H1 (cell line): ENCODE data around the gene ZBTB42. TPM values are rescaled to one million over a fixed set of nuclear protein-coding genes. Genes with fewer than 3 reads are reported as not detected.

Experiments used
- CTCF ChIA-PET: fragments of 300-600 bp; sonication (Branson Sonifier 250); formaldehyde crosslinking; loops from one replicate; lab custom pipeline; 2021; ENCODE audit not compliant: partially characterized antibody; lab: Charles Lee
- POLR2A ChIA-PET: fragments of 300-600 bp; sonication (Branson Sonifier 250); formaldehyde crosslinking; loops from one replicate; lab custom pipeline; 2021; ENCODE audit warnings: inconsistent platforms; ENCODE audit not compliant: partially characterized antibody; lab: Charles Lee
- DNase-seq, 2 experiments: peaks; one replicate each; pipeline versions ENCODE4 v3.0.0 to v3.0.0-alpha.2; 2010 to 2022; ENCODE audit warnings: low spot score in 2 of 2, low read depth in 1 of 2, mixed read lengths in 1 of 2
- FAIRE-seq: peaks from 2 replicates; lab custom pipeline; 2011; peaks lifted over from hg19 to GRCh38; lab: Jason Lieb, UNC
- H2AFZ ChIP-seq: 2 replicates; pipeline ENCODE4 v1.8.1; 2012; ENCODE audit warnings: low read length, inconsistent platforms
- H2AK5ac ChIP-seq: 2 replicates; pipeline ENCODE4 v1.6.1; 2013; ENCODE audit warnings: low read depth, low read length
- H2BK120ac ChIP-seq: replicated peaks from 2 replicates; pipeline ENCODE3; 2013; ENCODE audit warnings: low read depth, low read length, inconsistent platforms
- H2BK12ac ChIP-seq: 2 replicates; pipeline ENCODE4 v1.6.1; 2013; ENCODE audit warnings: low read depth, low read length
- H2BK15ac ChIP-seq: 2 replicates; pipeline ENCODE4 v1.6.1; 2013; ENCODE audit warnings: low read length
- H2BK20ac ChIP-seq: 2 replicates; pipeline ENCODE4 v1.6.1; 2013; ENCODE audit warnings: low read length
- H2BK5ac ChIP-seq: 2 replicates; pipeline ENCODE4 v1.6.1; 2013; ENCODE audit warnings: low read depth, low read length
- H3K14ac ChIP-seq: 2 replicates; pipeline ENCODE4 v1.6.1; 2013; ENCODE audit warnings: inconsistent platforms; ENCODE audit not compliant: insufficient read length
- H3K18ac ChIP-seq: 2 replicates; pipeline ENCODE4 v1.6.1; 2013; ENCODE audit warnings: low read length; ENCODE audit errors: extremely low read depth
- H3K23ac ChIP-seq: 2 replicates; pipeline ENCODE4 v1.6.1; 2013; ENCODE audit warnings: inconsistent platforms; ENCODE audit not compliant: insufficient read length
- H3K23me2 ChIP-seq: 2 replicates; pipeline ENCODE4 v1.6.1; 2013; ENCODE audit warnings: low read depth, low read length
- H3K27ac ChIP-seq: 2 replicates; pipeline ENCODE4 v1.6.1; 2011; ENCODE audit warnings: low read depth, low read length, inconsistent platforms
- H3K27me3 ChIP-seq, 4 experiments: replicated peaks in 1 of 4; 1 replicate in 1 of 4; 2 replicates in 3 of 4; pipeline versions ENCODE4 v1.6.1 to v1.8.1; 2011 to 2013; ENCODE audit warnings: low read length in 3 of 4, mild to moderate bottlenecking in 3 of 4, inconsistent platforms in 2 of 4, mixed read lengths in 2 of 4, moderate library complexity in 1 of 4; ENCODE audit not compliant: control insufficient read depth in 3 of 4, insufficient read depth in 3 of 4; ENCODE audit errors: extremely low read depth in 1 of 4
- H3K36me3 ChIP-seq, 4 experiments: 2 replicates each; pipeline versions ENCODE4 v1.6.1 to v1.8.1; 2011 to 2013; ENCODE audit warnings: mild to moderate bottlenecking in 4 of 4, low read length in 3 of 4, moderate library complexity in 2 of 4, control low read depth in 1 of 4, inconsistent platforms in 1 of 4; ENCODE audit not compliant: insufficient read depth in 4 of 4, control insufficient read depth in 2 of 4
- H3K4ac ChIP-seq: replicated peaks from 2 replicates; pipeline ENCODE3; 2013; ENCODE audit warnings: low read length, low read depth, mixed read lengths, inconsistent platforms; ENCODE audit not compliant: insufficient read length
- H3K4me1 ChIP-seq, 4 experiments: replicated peaks in 1 of 4; 1 replicate in 1 of 4; 2 replicates in 3 of 4; pipeline versions ENCODE4 v1.6.1 to v1.8.1; 2011 to 2013; ENCODE audit warnings: low read length in 3 of 4, inconsistent platforms in 2 of 4, mixed read lengths in 1 of 4; ENCODE audit not compliant: insufficient read depth in 4 of 4, control insufficient read depth in 3 of 4
- H3K4me2 ChIP-seq, 2 experiments: 2 replicates each; pipeline versions ENCODE4 v1.6.1 to v1.8.1; 2011 to 2013; ENCODE audit warnings: low read depth in 2 of 2, low read length in 2 of 2, control low read depth in 1 of 2, inconsistent platforms in 1 of 2, mild to moderate bottlenecking in 1 of 2; ENCODE audit not compliant: insufficient read depth in 1 of 2
- H3K4me3 ChIP-seq, 4 experiments: fragments of 200-600, 300-600 bp in 1 of 4; sonication (generic), shearing (Covaris generic), sonication (Bioruptor Twin) in 1 of 4; 2 replicates each; pipeline versions ENCODE4 v1.5.1 to v1.8.1; 2011 to 2016; ENCODE audit warnings: low read length in 4 of 4, low read depth in 3 of 4, control low read depth in 2 of 4, inconsistent platforms in 2 of 4, mild to moderate bottlenecking in 2 of 4, mixed read lengths in 1 of 4, moderate library complexity in 1 of 4; ENCODE audit not compliant: insufficient read depth in 2 of 4; ENCODE audit errors: extremely low read depth in 1 of 4
- H3K56ac ChIP-seq: replicated peaks from 2 replicates; pipeline ENCODE3; 2013; ENCODE audit warnings: low read depth, mild to moderate bottlenecking, mixed read lengths, low read length, inconsistent platforms; ENCODE audit not compliant: insufficient read length
- H3K79me1 ChIP-seq: 2 replicates; pipeline ENCODE4 v1.6.1; 2013; ENCODE audit warnings: low read depth, low read length, control low read depth
- H3K79me2 ChIP-seq, 2 experiments: 2 replicates each; pipeline versions ENCODE4 v1.6.1 to v1.8.1; 2012 to 2013; ENCODE audit warnings: low read length in 2 of 2, mild to moderate bottlenecking in 2 of 2, inconsistent platforms in 1 of 2; ENCODE audit not compliant: insufficient read depth in 2 of 2, control insufficient read depth in 1 of 2
- H3K9ac ChIP-seq, 4 experiments: replicated peaks in 1 of 4; 1 replicate in 1 of 4; 2 replicates in 3 of 4; pipeline versions ENCODE4 v1.6.1 to v1.8.1; 2011 to 2013; ENCODE audit warnings: low read depth in 3 of 4, low read length in 3 of 4, control low read depth in 2 of 4, mild to moderate bottlenecking in 2 of 4, moderate library complexity in 2 of 4, inconsistent platforms in 1 of 4; ENCODE audit errors: extremely low read depth in 1 of 4
- H3K9me3 ChIP-seq, 2 experiments: 2 replicates each; pipeline versions ENCODE4 v1.6.1 to v1.8.1; 2012 to 2013; ENCODE audit warnings: mild to moderate bottlenecking in 2 of 2, moderate library complexity in 2 of 2, control low read depth in 1 of 2, inconsistent platforms in 1 of 2, low read depth in 1 of 2, low read length in 1 of 2, mixed read lengths in 1 of 2; ENCODE audit not compliant: insufficient read depth in 2 of 2
- H4K20me1 ChIP-seq, 2 experiments: replicated peaks in 1 of 2; 2 replicates each; pipeline versions ENCODE3 to v1.8.1; 2011 to 2013; ENCODE audit warnings: inconsistent platforms in 2 of 2, low read length in 2 of 2, mild to moderate bottlenecking in 1 of 2; ENCODE audit not compliant: insufficient read depth in 2 of 2, control insufficient read depth in 1 of 2
- H4K5ac ChIP-seq: 2 replicates; pipeline ENCODE4 v1.6.1; 2013; ENCODE audit warnings: low read length, low read depth, mixed read lengths, inconsistent platforms; ENCODE audit not compliant: insufficient read length
- H4K8ac ChIP-seq: 2 replicates; pipeline ENCODE4 v1.8.0; 2013; ENCODE audit warnings: mild to moderate bottlenecking, moderate library complexity, low read length, inconsistent platforms; ENCODE audit not compliant: insufficient read depth; ENCODE audit errors: extremely low read depth
- H4K91ac ChIP-seq: replicated peaks from 2 replicates; pipeline ENCODE3; 2013; ENCODE audit warnings: low read length, mixed read lengths, inconsistent platforms; ENCODE audit not compliant: insufficient read length
- CEBPB ChIP-seq: IDR thresholded peaks from 2 replicates; pipeline ENCODE4 v1.6.1; 2012; ENCODE audit warnings: low read depth, low read length
- JUND ChIP-seq: IDR thresholded peaks from 2 replicates; pipeline ENCODE4 v1.6.1; 2011; ENCODE audit warnings: mild to moderate bottlenecking, improper control_type of control experiment, low read length
- KDM1A ChIP-seq: fragments of 200-600, 300-600 bp; sonication (generic); IDR thresholded peaks from 2 replicates; pipeline ENCODE4 v1.7.1; 2016; ENCODE audit warnings: mild to moderate bottlenecking, low read length, borderline replicate concordance
- SRF ChIP-seq: IDR thresholded peaks from 2 replicates; pipeline ENCODE4 v1.6.1; 2011; ENCODE audit warnings: mild to moderate bottlenecking, low read depth, low read length, moderate library complexity
- YY1 ChIP-seq: IDR thresholded peaks from 2 replicates; pipeline ENCODE4 v1.6.1; 2011; ENCODE audit warnings: low read depth, mild to moderate bottlenecking, low read length
- WGBS, 2 experiments: shearing (Covaris generic) in 1 of 2; methylation state at CpG; one replicate each; pipeline versions ENCODE4 v1.1.6 to v1.1.7; 2013 to 2015; ENCODE audit warnings: low lambda C conversion rate in 2 of 2, mixed read lengths in 2 of 2, inconsistent platforms in 1 of 2, low coverage in 1 of 2, missing lambda C conversion rate in 1 of 2; ENCODE audit not compliant: insufficient replicate concordance in 2 of 2, insufficient coverage in 1 of 2, insufficient read length in 1 of 2; ENCODE audit errors: extremely low coverage in 1 of 2, missing lambda C conversion rate in 1 of 2; 5-methylcytosine and 5-hydroxymethylcytosine counted together
- polyA plus RNA-seq, 7 experiments: library from polyadenylated mRNA; depleted of rRNA in 3 of 7; stranded (reverse) in 5 of 7; unstranded in 2 of 7; fragments of >200 nt in 5 of 7; fragments of 200-250 nt in 2 of 7; gene quantifications; 1 replicate in 5 of 7; 2 replicates in 1 of 7; 4 replicates in 1 of 7; pipeline versions ENCODE4 v1.2.1 to v1.2.3, GENCODE V29; 2011 to 2013; ENCODE audit warnings: missing spikeins in 2 of 7, mixed read lengths in 2 of 7
- total RNA-seq: library from RNA; stranded (reverse); fragmentation: NEBNext Ultra II Directional; extraction: Animal tissue kit (Norgen Biotek cat#: 25700); gene quantifications from 2 replicates; pipeline ENCODE4 v1.2.1, GENCODE V29; 2021
- TF ChIP-seq, protein P1 (sequence below): IDR thresholded peaks from 2 replicates; pipeline ENCODE4 v1.6.1; 2012; ENCODE audit warnings: inconsistent platforms
- TF ChIP-seq, protein P2 (sequence below): IDR thresholded peaks from 2 replicates; pipeline ENCODE4 v1.6.1; 2012; ENCODE audit warnings: inconsistent platforms

Gene ZBTB42
- total and polyA plus RNA-seq, 2 of the 8 experiments (the other 6 are each of a cell fraction or from before 2014, with no cell fraction given), result 2.8 to 3.1 TPM

DNA sequence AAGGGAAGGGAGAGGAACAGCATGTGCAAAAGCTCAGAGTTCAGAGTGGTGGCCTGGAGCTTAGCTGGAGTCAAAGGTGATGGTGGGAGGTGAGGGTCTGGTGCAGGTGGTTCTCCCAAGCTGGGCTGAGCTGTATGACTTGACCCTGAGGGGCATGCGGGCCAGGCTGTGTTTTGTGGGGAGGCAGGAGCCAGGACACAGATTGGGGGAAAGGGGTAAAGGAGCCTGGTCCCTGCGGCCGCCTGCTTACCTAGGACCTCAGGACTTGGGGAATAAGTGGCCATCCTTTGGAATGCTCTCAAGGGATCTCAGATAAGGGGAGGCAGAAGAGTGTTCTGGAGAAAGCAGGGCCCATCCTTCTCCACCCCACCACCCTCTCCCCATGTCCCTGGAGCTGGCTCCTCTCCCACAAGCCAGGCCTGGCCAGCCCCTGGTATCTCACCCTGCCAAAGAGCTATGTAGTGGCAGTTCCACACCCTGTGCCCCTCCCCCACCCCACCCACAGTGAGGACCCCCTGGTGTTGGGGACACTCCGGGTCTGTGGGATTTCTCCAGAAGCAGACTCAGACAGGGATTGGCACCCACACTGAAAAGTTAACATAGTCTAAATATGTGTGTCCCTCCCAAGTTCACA, 44.2 kb downstream of the ZBTB42 start:
- H3K9me3 ChIP-seq, result no peaks in the 10 kb centered on the region; a peak in 1 of 4 replicates
- no peak overlapping the region for H3K9ac ChIP-seq
- H2BK5ac ChIP-seq, result peak overlapping the region; percentile 47; the same call in 1 of the 2 replicates
- H3K18ac ChIP-seq, result peak overlapping the region; percentile 56
- no peak overlapping the region for H3K4me3 ChIP-seq
- H4K91ac ChIP-seq, result peak overlapping the region; percentile 5
- peak overlapping the region; percentile 75; the same call in 1 of the 2 replicates for H2BK12ac ChIP-seq
- peaks cover 14% of the 10 kb centered on the region; the same call in 1 of the 2 replicates for H3K23me2 ChIP-seq
- WGBS, 2 experiments, result 90% methylated on average over 4 of the region's 4 CpGs; no CpG with 5 or more reads in 1 of the 2 experiments
- H4K20me1 ChIP-seq, result no peaks in the 10 kb centered on the region
- FAIRE-seq (no peak), DNase-seq (no peak)
- H3K4ac ChIP-seq, result no peak overlapping the region
- H2BK20ac ChIP-seq, result peak overlapping the region; percentile 90; the same call in 1 of the 2 replicates
- H3K79me1 ChIP-seq, result no peaks in the 10 kb centered on the region
- ChIA-PET CTCF (interaction anchor here (0.7 to 5.9 kb wide), 11 partner anchors 8 to 441 kb away, joined by 3 to 40 read pairs (median 4); no protein-coding TSS in a partner anchor), POLR2A (interaction anchor here (0.6 to 8.8 kb wide), 12 partner anchors 8 to 963 kb away, joined by 3 to 82 read pairs (median 5); partner anchors contain the start of genes CEP170B and SIVA1)
- H3K4me1 ChIP-seq, result peaks cover 0 to 18% (median 14%) of the 10 kb centered on the region in 4 experiments; a peak in 6 of 7 replicates
- H2AK5ac ChIP-seq, result no peak overlapping the region; the same call in 1 of the 2 replicates
- H3K27ac ChIP-seq, result no peak overlapping the region
- H2BK15ac ChIP-seq, result peak overlapping the region; percentile 95; the same call in 1 of the 2 replicates
- H3K36me3 ChIP-seq, result no peaks in the 10 kb centered on the region
- no peak overlapping the region for H3K56ac ChIP-seq
- H3K79me2 ChIP-seq, result no peaks in the 10 kb centered on the region
- TF ChIP-seq SRF (no peak), KDM1A (peak; percentile 67; the same call in 1 of the 2 replicates), JUND (no peak), CEBPB (no peak), YY1 (no peak)
- TF ChIP-seq, protein P1, sequence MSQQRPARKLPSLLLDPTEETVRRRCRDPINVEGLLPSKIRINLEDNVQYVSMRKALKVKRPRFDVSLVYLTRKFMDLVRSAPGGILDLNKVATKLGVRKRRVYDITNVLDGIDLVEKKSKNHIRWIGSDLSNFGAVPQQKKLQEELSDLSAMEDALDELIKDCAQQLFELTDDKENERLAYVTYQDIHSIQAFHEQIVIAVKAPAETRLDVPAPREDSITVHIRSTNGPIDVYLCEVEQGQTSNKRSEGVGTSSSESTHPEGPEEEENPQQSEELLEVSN, result no peak
- TF ChIP-seq, protein P2, sequence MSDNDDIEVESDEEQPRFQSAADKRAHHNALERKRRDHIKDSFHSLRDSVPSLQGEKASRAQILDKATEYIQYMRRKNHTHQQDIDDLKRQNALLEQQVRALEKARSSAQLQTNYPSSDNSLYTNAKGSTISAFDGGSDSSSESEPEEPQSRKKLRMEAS, result peak; percentile 26; the same call in 1 of the 2 replicates
- no peak overlapping the region for H2AFZ ChIP-seq
- no peak overlapping the region for H4K8ac ChIP-seq
- no peak overlapping the region for H3K14ac ChIP-seq
- H2BK120ac ChIP-seq, result no peak overlapping the region
- peak overlapping the region in 1 of 2 experiments; percentile 96; a peak in 1 of 4 replicates for H3K4me2 ChIP-seq
- H4K5ac ChIP-seq, result no peak overlapping the region
- peaks cover 0 to 18% (median 5%) of the 10 kb centered on the region in 4 experiments; a peak in 5 of 7 replicates for H3K27me3 ChIP-seq
- H3K23ac ChIP-seq, result no peak overlapping the region
